ENCODE results near the gene CTTNBP2NL.

The CTTNBP2NL gene

GRCh38 chr1:112395821-112396652 lies at the start of gene CTTNBP2NL:
TSS of gene CTTNBP2NL (plus strand) at chr1:112396214. CDS start at chr1:112416166, 19,952 bp downstream.
- DNase-seq (ENCODE audit: low read depth, low spot score) = peak; percentile 93

GRCh38 chr1:112346801-112347350 lies 49.1 kb upstream of the CTTNBP2NL start:
- no peak for DNase-seq (ENCODE audit: low read depth, low spot score)

GRCh38 chr1:112356765-112357164 lies 39.2 kb upstream of the CTTNBP2NL start:
- no peak for DNase-seq (ENCODE audit: low read depth, low spot score)

GRCh38 chr1:112357467-112357866 lies 38.5 kb upstream of the CTTNBP2NL start:
- no peak for DNase-seq (ENCODE audit: low read depth, low spot score)

- no peak for DNase-seq (ENCODE audit: low read depth, low spot score)
These were observed 37.8 kb upstream of the CTTNBP2NL start for GRCh38 chr1:112358061-112358770.

GRCh38 chr1:112358798-112359408 lies 37.1 kb upstream of the CTTNBP2NL start:
- peak; percentile 40 for DNase-seq (ENCODE audit: low read depth, low spot score)

GRCh38 chr1:112359961-112360767 lies 35.9 kb upstream of the CTTNBP2NL start:
- DNase-seq (ENCODE audit: low read depth, low spot score) = peak; percentile 67

GRCh38 chr1:112363636-112364035 lies 32.4 kb upstream of the CTTNBP2NL start:
- no peak for DNase-seq (ENCODE audit: low read depth, low spot score)

- no peak for DNase-seq (ENCODE audit: low read depth, low spot score)
These were observed 27.8 kb upstream of the CTTNBP2NL start for GRCh38 chr1:112368198-112368597.

GRCh38 chr1:112369392-112370285 lies 26.4 kb upstream of the CTTNBP2NL start:
- DNase-seq (ENCODE audit: low read depth, low spot score) = no peak

- no peak for DNase-seq (ENCODE audit: low read depth, low spot score)
These were observed 25.0 kb upstream of the CTTNBP2NL start for GRCh38 chr1:112370996-112371395.

GRCh38 chr1:112371775-112372174 lies 24.2 kb upstream of the CTTNBP2NL start:
- no peak for DNase-seq (ENCODE audit: low read depth, low spot score)

- no peak for DNase-seq (ENCODE audit: low read depth, low spot score)
These were observed 22.2 kb upstream of the CTTNBP2NL start for GRCh38 chr1:112373806-112374205.

- no peak for DNase-seq (ENCODE audit: low read depth, low spot score)
These were observed 20.3 kb upstream of the CTTNBP2NL start for GRCh38 chr1:112375701-112376100.

GRCh38 chr1:112380356-112380755 lies 15.7 kb upstream of the CTTNBP2NL start:
- no peak for DNase-seq (ENCODE audit: low read depth, low spot score)

- DNase-seq (ENCODE audit: low read depth, low spot score) = no peak
These were observed 14.5 kb upstream of the CTTNBP2NL start for GRCh38 chr1:112381324-112382076.

- DNase-seq (ENCODE audit: low read depth, low spot score) = no peak
These were observed 12.1 kb upstream of the CTTNBP2NL start for GRCh38 chr1:112383759-112384370.

GRCh38 chr1:112386024-112386723 lies 9.8 kb upstream of the CTTNBP2NL start:
- DNase-seq (ENCODE audit: low read depth, low spot score) = no peak

Data from iPS DF 19.7 (cell line).